ENCODE data around the gene EME1. TPM values are rescaled to one million over a fixed set of nuclear protein-coding genes. Genes with fewer than 3 reads are reported as not detected.

The EME1 gene
- total and polyA plus RNA-seq, 2 of the 13 experiments (the other 11 are each of a cell fraction or from before 2014, with no cell fraction given) = 20.7 to 24.6 TPM

- TF ChIP-seq TRAFD1 (CRISPR knock-in tag; IDR thresholded peaks at IDR 0.05; ENCODE audit: borderline replicate concordance) (no peak), ATF2 (CRISPR knock-in tag; IDR thresholded peaks at IDR 0.05) (peak; percentile 80; the same call in 1 of the 2 replicates), ZNF292 (CRISPR knock-in tag; IDR thresholded peaks at IDR 0.05; ENCODE audit: borderline replicate concordance, low read depth) (peak; percentile 67; the same call in 1 of the 2 replicates), ARID4A (CRISPR knock-in tag; IDR thresholded peaks at IDR 0.05; ENCODE audit: borderline replicate concordance) (peak; percentile 47; the same call in 1 of the 2 replicates), ZNF3 (CRISPR knock-in tag; IDR thresholded peaks at IDR 0.05) (peak; percentile 40; the same call in 1 of the 2 replicates), ZNF34 (CRISPR knock-in tag; IDR thresholded peaks at IDR 0.05; ENCODE audit: borderline replicate concordance) (no peak), RARA (CRISPR knock-in tag; IDR thresholded peaks at IDR 0.05) (peak; percentile 87), ZNF703 (CRISPR knock-in tag; IDR thresholded peaks at IDR 0.05; ENCODE audit: borderline replicate concordance) (no peak), SAP130 (CRISPR knock-in tag; IDR thresholded peaks at IDR 0.05; ENCODE audit: low read depth) (peak; percentile 86), ISL2 (CRISPR knock-in tag; IDR thresholded peaks at IDR 0.05) (peak; percentile 80), KDM3A (CRISPR knock-in tag; IDR thresholded peaks at IDR 0.05; ENCODE audit: low read depth) (peak; percentile 86; the same call in 1 of the 2 replicates), PRDM10 (CRISPR knock-in tag; IDR thresholded peaks at IDR 0.05; ENCODE audit: low read depth) (0 out of 2 replicates have a peak, but pooled peaks have one; percentile 23), FOXK1 (CRISPR knock-in tag; IDR thresholded peaks at IDR 0.05; ENCODE audit: borderline replicate concordance, low read depth) (peak; percentile 96; the same call in 1 of the 2 replicates), NAIF1 (CRISPR knock-in tag; IDR thresholded peaks at IDR 0.05; ENCODE audit: borderline replicate concordance) (no peak; the same call in 1 of the 2 replicates), XBP1 (CRISPR knock-in tag; IDR thresholded peaks at IDR 0.05) (0 out of 2 replicates have a peak, but pooled peaks have one; percentile 5)
- TF ChIP-seq, protein P1, sequence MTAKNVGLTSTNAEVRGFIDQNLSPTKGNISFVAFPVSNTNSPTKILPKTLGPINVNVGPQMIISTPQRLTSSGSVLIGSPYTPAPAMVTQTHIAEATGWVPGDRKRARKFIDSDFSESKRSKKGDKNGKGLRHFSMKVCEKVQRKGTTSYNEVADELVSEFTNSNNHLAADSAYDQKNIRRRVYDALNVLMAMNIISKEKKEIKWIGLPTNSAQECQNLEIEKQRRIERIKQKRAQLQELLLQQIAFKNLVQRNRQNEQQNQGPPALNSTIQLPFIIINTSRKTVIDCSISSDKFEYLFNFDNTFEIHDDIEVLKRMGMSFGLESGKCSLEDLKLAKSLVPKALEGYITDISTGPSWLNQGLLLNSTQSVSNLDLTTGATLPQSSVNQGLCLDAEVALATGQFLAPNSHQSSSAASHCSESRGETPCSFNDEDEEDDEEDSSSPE (CRISPR knock-in tag; IDR thresholded peaks at IDR 0.05) = peak; percentile 78
Observed at GRCh38 chr17:50423553-50424159, 50.6 kb downstream of the EME1 start (continued).
